ENCODE measurements around the gene NAPEPLD. TPM values are rescaled to one million over a fixed set of nuclear protein-coding genes. Genes with fewer than 3 reads are reported as not detected.
A peak's percentile ranks its signal among the peaks of the same experiment; 100 is the strongest.
"Not testable (repeated sequence)": the region's sequence is repeated elsewhere in the genome, so short reads cannot be mapped to it uniquely, and the experiment has no call there.

The NAPEPLD gene
- total and polyA plus RNA-seq, 2 donors (not counting 3 experiments of a cell fraction or from before 2014, with no cell fraction given), result 2.6 to 6.7 TPM

DNA sequence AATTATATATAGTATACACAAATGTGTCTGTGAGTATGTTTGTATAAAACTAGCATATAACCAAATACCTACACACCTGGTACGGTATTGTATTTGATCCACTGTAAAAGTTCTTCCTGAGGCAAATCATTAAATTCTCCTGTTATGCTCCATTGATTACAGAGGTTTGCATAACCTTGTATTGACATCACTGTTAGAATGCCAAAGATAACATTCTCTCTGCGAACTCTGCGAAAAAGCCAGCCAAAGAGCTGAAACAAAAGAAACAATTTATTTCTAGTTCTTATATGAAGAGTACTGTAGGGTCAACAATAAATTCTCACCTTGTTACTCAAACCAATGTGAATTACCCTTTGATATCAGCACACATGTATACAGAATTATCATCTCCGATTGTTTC, 46.5 kb upstream of the NAPEPLD start:
- H3K79me2 ChIP-seq (ENCODE audit: control insufficient read depth, insufficient read depth, low read length); dilution Hi-C loops (cut with MboI; ENCODE audit: extremely low pct_ligation_motif_present, low sequenced_read_pairs); H3K4me2 ChIP-seq (ENCODE audit: insufficient read depth, low read length); BruUV-seq (replicated peaks); H3K9me1 ChIP-seq (replicated peaks; ENCODE audit: control insufficient read depth, extremely low read depth, insufficient read depth, low read length); H3K4me3 ChIP-seq (replicated peaks in 1 of 3; ENCODE audit: insufficient read depth in 1 of 3, low read depth in 1 of 3, low read length in 3 of 3); H4K20me1 ChIP-seq (replicated peaks; ENCODE audit: control insufficient read depth, extremely low read depth, insufficient read depth, low read length); CTCF ChIA-PET; POLR2A ChIA-PET; H3K4me1 ChIP-seq (ENCODE audit: control insufficient read depth, extremely low read depth, insufficient read depth, low read length); H3K9me3 ChIP-seq (replicated peaks; ENCODE audit: control insufficient read depth, insufficient read depth, low read length); H3K27me3 ChIP-seq (ENCODE audit: control insufficient read depth in 2 of 2, insufficient read depth in 2 of 2, low read length in 2 of 2); H3K27ac ChIP-seq (ENCODE audit: insufficient read depth, low read depth, low read length); intact Hi-C loops (cut with micrococcal nuclease); H3K36me3 ChIP-seq (ENCODE audit: control insufficient read depth in 2 of 2, extremely low read depth in 1 of 2, insufficient read depth in 2 of 2, low read length in 2 of 2); FAIRE-seq; H3K9ac ChIP-seq (replicated peaks; ENCODE audit: extremely low read depth, insufficient read depth, low read length); H2AFZ ChIP-seq (ENCODE audit: low read depth, low read length): not testable (repeated sequence)
- peak; percentile 30 for DNase-seq (ENCODE audit: low read depth, low spot score)

DNA sequence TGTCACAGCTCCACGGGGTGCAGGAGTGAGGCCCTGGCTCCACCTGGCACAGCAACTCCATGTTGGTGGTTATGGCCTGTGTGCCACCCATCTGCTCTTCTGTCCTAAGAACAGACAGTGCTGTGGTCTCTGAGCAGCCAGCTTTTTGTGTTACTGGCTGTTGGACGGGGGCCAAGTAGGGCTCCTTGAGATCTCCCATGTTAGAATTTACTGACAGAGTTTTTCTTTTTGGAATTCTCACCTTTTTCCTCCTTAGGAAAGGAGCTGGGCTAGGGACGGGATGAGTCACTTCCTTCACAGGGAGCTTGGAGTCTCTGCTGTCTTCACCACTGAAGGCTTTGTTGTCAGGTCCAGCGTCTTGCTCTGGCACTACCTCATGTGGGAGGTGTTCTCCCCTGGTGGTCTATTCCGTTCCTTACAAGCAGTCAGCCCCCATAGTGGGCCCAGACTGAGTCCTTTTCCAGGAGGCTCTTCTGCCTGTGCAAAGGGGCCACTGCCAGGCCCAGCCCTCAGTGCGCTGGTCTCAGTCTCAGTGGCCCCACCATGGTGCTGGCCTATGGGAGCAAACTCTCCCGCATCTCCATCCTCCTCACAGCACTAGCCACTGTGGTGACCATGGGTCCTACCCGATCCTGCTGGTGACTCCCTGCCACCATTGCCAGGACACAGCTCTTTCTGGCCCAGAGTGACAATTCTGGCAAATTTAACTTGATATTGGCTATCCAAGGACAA, 23.7 kb upstream of the NAPEPLD start:
- intact Hi-C loops (cut with micrococcal nuclease); H4K20me1 ChIP-seq (replicated peaks; ENCODE audit: control insufficient read depth, extremely low read depth, insufficient read depth, low read length); H3K4me2 ChIP-seq (ENCODE audit: insufficient read depth, low read length); H3K9ac ChIP-seq (replicated peaks; ENCODE audit: extremely low read depth, insufficient read depth, low read length); dilution Hi-C loops (cut with MboI; ENCODE audit: extremely low pct_ligation_motif_present, low sequenced_read_pairs); FAIRE-seq; H3K27ac ChIP-seq (ENCODE audit: insufficient read depth, low read depth, low read length); H3K9me1 ChIP-seq (replicated peaks; ENCODE audit: control insufficient read depth, extremely low read depth, insufficient read depth, low read length); BruUV-seq (replicated peaks); POLR2A ChIA-PET; H3K27me3 ChIP-seq (ENCODE audit: control insufficient read depth in 2 of 2, insufficient read depth in 2 of 2, low read length in 2 of 2); H3K4me3 ChIP-seq (replicated peaks in 1 of 3; ENCODE audit: insufficient read depth in 1 of 3, low read depth in 1 of 3, low read length in 3 of 3); DNase-seq (ENCODE audit: low read depth, low spot score); CTCF ChIA-PET; H3K36me3 ChIP-seq (ENCODE audit: control insufficient read depth in 2 of 2, extremely low read depth in 1 of 2, insufficient read depth in 2 of 2, low read length in 2 of 2); H3K79me2 ChIP-seq (ENCODE audit: control insufficient read depth, insufficient read depth, low read length); H3K9me3 ChIP-seq (replicated peaks; ENCODE audit: control insufficient read depth, insufficient read depth, low read length); H2AFZ ChIP-seq (ENCODE audit: low read depth, low read length); H3K4me1 ChIP-seq (ENCODE audit: control insufficient read depth, extremely low read depth, insufficient read depth, low read length): not testable (repeated sequence)

DNA sequence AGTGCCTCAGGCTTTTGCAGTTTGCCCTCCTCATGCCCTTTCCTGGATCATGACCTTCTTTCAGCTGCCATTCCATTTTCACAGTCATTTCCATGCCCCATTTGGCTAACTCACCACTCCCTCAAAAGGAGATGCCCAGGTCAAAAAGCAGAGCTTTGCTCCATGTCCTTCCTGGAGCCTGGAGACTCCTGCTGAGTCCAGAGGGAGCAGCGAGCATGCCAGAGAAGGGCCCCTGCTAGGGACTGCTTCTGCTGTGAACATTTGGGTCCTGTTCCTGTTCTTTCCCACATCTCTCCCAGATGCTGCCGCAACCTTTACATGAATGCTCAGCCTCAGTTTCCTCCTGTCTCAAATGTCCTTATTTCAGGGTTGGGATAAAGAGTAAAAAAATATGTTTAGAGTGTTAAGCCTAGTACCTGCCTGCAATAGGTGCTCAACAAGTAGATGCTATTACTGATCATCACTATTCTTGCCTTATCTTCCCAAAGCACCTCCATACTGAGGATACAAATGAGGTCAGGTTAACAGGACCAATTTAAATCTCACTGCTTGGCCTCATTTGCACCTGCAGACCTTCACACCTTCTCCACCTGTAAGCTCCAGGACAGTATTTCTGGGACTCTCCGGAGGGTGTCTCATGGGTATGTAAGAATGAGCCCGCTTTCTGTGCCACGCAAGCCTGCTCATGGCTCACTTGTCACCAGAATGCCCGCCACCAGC, 23.0 kb upstream of the NAPEPLD start:
- BruUV-seq (replicated peaks); H4K20me1 ChIP-seq (replicated peaks; ENCODE audit: control insufficient read depth, extremely low read depth, insufficient read depth, low read length); H3K27ac ChIP-seq (ENCODE audit: insufficient read depth, low read depth, low read length); H3K27me3 ChIP-seq (ENCODE audit: control insufficient read depth in 2 of 2, insufficient read depth in 2 of 2, low read length in 2 of 2); dilution Hi-C loops (cut with MboI; ENCODE audit: extremely low pct_ligation_motif_present, low sequenced_read_pairs); POLR2A ChIA-PET; CTCF ChIA-PET; FAIRE-seq; H3K9me3 ChIP-seq (replicated peaks; ENCODE audit: control insufficient read depth, insufficient read depth, low read length); H3K9me1 ChIP-seq (replicated peaks; ENCODE audit: control insufficient read depth, extremely low read depth, insufficient read depth, low read length); H3K4me2 ChIP-seq (ENCODE audit: insufficient read depth, low read length); H3K4me1 ChIP-seq (ENCODE audit: control insufficient read depth, extremely low read depth, insufficient read depth, low read length); H3K9ac ChIP-seq (replicated peaks; ENCODE audit: extremely low read depth, insufficient read depth, low read length); DNase-seq (ENCODE audit: low read depth, low spot score); intact Hi-C loops (cut with micrococcal nuclease); H2AFZ ChIP-seq (ENCODE audit: low read depth, low read length); H3K36me3 ChIP-seq (ENCODE audit: control insufficient read depth in 2 of 2, extremely low read depth in 1 of 2, insufficient read depth in 2 of 2, low read length in 2 of 2); H3K79me2 ChIP-seq (ENCODE audit: control insufficient read depth, insufficient read depth, low read length); H3K4me3 ChIP-seq (replicated peaks in 1 of 3; ENCODE audit: insufficient read depth in 1 of 3, low read depth in 1 of 3, low read length in 3 of 3): not testable (repeated sequence)

DNA sequence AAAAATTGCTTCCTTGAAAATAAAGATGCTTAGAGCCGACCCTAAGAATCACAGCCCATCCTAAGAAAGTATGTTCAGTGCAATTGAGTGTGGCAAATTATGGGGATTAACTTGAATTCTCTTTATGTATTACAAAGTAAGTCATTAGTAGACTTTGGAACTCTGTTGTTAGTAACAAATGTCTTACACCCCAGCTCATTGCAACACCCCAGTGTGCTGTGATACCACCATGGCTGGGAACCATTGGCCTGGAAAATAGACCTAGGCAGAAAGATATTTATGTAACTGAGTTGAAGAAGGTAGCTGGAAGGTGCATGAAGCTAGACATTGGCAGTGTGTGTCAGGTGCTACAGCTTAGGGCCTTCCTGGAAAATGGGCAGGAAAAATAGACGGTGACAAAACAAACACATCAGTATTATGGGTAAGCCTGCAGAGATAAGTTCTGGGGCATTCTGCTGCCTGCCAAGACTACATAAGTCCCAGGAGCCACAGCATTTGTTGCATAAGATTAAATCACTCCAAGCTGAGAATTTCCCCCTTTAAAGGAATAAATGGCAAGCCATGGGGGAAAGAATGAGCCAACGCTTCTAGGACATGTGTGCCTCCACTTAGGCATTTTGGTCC, 18.1 kb upstream of the NAPEPLD start:
- H2AFZ ChIP-seq (ENCODE audit: low read depth, low read length); H4K20me1 ChIP-seq (replicated peaks; ENCODE audit: control insufficient read depth, extremely low read depth, insufficient read depth, low read length); H3K9me1 ChIP-seq (replicated peaks; ENCODE audit: control insufficient read depth, extremely low read depth, insufficient read depth, low read length); H3K79me2 ChIP-seq (ENCODE audit: control insufficient read depth, insufficient read depth, low read length); H3K36me3 ChIP-seq (ENCODE audit: control insufficient read depth in 2 of 2, extremely low read depth in 1 of 2, insufficient read depth in 2 of 2, low read length in 2 of 2); H3K9me3 ChIP-seq (replicated peaks; ENCODE audit: control insufficient read depth, insufficient read depth, low read length); CTCF ChIA-PET; H3K27me3 ChIP-seq (ENCODE audit: control insufficient read depth in 2 of 2, insufficient read depth in 2 of 2, low read length in 2 of 2); H3K4me1 ChIP-seq (ENCODE audit: control insufficient read depth, extremely low read depth, insufficient read depth, low read length); DNase-seq (ENCODE audit: low read depth, low spot score); FAIRE-seq; BruUV-seq (replicated peaks); H3K4me3 ChIP-seq (replicated peaks in 1 of 3; ENCODE audit: insufficient read depth in 1 of 3, low read depth in 1 of 3, low read length in 3 of 3); intact Hi-C loops (cut with micrococcal nuclease); H3K9ac ChIP-seq (replicated peaks; ENCODE audit: extremely low read depth, insufficient read depth, low read length); H3K27ac ChIP-seq (ENCODE audit: insufficient read depth, low read depth, low read length); POLR2A ChIA-PET; dilution Hi-C loops (cut with MboI; ENCODE audit: extremely low pct_ligation_motif_present, low sequenced_read_pairs); H3K4me2 ChIP-seq (ENCODE audit: insufficient read depth, low read length): not testable (repeated sequence)

Measured in endothelial cell of umbilical vein (primary cell).